Stimulated activated CD8-positive, alpha-beta memory T cell treated with anti-CD3 and anti-CD28 coated beads, Interleukin-4, amount 100 ng/mL, for 4 hours (primary cell): Measurements from ENCODE around the gene PUDP.

ENCODE experiments used
- DNase-seq, 2 donors: peaks; one replicate each; pipeline ENCODE4 v3.0.0-alpha.2; 2020; ENCODE audit warnings: low read depth in 2 of 2, low spot score in 1 of 2

PUDP gene

GRCh38 chrX:7147413-7147977, 458 bp downstream of the PUDP start, which contains the start of gene STS:
STS (plus strand) TSS chrX:7147712; CDS start chrX:7253200, 105,488 bp downstream.
- DNase-seq = no peak

DNA sequence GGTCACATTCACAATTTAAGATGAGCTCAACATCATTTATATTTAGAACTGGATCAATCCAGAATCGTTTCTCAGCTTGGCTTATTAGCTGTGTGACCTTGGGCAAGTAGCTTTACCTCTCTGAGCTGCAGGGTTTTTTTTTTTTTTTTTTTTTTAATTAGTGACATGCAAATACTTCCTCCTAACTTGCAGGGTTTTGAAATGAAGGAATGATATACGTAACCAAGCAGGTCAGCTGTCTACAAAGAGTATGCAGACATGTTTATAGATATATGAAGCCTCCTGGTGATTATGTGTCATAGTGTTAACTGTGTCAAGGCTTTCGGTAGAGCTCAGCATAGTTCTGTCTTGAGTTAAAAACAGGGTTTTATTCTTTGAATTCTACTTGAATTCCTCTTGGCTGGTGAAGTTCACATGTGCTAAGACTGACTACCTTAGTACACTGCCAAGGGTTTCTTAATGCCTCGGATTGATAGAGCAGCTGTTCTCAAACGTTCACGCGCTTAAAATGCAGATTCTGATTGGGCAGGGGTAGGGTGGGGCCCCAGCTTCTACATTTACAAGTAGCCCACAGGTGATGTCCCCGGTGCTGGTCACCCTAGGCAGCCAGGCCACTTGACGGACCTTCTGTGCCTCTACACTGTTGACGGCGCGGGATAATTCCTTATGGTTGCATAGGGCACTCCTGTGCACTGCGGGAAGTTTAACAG, 1.1 kb downstream of the PUDP start:
- DNase-seq = no peak

- no peak for DNase-seq
Measured at GRCh38 chrX:7146020-7146702, 1.8 kb downstream of the PUDP start.

DNA sequence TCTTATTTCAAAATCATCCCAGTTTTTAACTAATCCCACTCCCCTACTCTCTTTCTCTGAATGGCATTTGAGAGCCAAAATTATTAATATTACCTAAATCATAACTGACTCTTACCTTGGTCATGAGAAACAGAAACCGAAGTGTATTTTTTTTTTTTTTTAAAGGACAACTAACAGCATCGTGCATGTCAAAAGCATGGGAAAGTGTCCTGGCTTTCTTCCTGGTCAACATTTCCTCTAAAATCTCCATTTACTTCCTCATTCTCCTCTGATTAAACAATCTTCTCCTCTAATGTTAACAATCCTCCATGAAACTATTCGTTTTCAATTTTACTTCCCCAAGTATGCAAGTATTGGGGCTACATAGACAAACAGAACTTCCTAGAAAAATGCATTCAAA, 2.5 kb downstream of the PUDP start:
- DNase-seq = no peak

DNA sequence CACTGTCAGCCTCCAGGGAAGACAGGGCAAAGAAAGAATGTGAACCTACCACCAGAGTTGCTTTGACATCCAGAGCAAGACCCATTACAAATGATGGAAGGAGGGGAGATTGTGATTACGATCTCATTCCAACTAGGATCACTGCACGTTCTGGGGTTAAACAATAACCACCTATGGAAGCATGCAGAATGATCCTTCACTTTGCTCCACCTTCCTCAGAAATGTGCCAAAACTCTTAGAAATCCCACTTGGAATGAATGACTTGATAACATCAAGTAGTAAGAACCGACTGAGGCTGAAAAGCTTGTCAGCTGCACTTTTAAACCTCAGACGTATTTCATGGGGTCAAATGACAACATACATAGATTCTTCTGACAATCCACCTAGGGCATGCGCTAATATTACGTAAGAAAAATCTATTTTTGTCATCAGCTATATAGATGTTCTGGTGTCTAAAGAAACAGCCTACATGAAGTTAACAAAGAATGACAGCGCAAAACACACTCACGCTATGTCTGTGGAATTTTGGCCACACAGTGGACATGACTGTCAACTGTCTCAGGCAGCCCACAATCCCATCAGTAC, 3.9 kb downstream of the PUDP start:
- no peak for DNase-seq

DNA sequence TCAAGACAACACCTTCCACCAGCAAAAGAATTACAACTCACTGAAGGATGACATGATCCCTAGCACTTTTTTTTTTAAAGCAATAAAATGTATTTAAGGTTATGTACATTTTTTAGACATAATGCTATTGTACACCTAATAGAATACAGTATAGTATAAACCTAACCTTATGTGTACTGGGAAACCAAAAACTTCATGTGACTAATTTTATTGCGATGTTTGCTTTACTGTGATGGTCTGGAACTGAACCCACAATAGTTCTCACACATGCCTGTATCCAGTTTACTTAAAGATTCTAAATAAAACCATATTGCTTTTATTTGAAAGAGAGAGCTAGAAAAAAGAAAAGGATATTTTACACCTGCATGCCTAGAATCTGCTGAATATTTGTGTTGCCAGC, 4.9 kb downstream of the PUDP start:
- DNase-seq = no peak

- no peak for DNase-seq
Measured at GRCh38 chrX:7139202-7140081, 8.5 kb downstream of the PUDP start.

DNA sequence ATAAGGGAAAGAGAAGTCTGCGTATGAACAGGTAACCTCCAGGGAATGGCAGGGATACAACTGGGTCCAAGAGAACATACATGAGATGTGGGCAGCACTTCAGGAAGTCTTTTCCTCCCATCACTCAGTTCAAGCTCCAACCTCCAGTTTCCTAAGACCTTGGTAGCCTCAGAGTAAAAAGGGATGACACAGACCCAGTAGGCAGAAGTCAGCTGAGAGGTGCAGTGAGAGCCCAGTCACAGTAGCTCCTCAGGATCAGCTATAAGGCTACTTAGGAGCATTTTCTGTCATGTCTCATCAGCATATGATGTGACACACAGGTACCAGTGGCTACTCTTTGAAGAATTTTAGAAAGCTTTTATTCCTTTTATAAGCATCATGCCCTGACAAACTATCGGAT, 13.0 kb downstream of the PUDP start:
- DNase-seq = no peak

DNA sequence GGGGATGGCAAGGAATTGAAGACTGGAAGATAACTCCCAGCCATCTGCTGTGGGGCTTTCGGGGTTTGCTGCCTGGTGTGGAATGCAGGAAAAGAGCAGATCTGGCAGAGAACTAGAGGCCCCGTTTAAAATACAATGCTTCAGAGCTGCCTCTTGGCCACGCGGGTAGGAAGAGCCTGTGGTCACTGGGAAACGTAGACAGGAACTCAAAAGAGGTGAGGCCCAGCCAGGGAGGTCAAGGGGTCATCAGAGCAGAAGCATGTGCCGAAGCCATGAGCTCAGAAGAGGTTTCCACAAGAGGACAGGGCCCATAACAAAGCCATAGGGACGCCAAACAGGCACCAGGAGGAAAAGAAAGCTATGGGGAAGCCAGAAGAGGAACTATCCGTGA, 14.9 kb downstream of the PUDP start:
- no peak for DNase-seq

DNA sequence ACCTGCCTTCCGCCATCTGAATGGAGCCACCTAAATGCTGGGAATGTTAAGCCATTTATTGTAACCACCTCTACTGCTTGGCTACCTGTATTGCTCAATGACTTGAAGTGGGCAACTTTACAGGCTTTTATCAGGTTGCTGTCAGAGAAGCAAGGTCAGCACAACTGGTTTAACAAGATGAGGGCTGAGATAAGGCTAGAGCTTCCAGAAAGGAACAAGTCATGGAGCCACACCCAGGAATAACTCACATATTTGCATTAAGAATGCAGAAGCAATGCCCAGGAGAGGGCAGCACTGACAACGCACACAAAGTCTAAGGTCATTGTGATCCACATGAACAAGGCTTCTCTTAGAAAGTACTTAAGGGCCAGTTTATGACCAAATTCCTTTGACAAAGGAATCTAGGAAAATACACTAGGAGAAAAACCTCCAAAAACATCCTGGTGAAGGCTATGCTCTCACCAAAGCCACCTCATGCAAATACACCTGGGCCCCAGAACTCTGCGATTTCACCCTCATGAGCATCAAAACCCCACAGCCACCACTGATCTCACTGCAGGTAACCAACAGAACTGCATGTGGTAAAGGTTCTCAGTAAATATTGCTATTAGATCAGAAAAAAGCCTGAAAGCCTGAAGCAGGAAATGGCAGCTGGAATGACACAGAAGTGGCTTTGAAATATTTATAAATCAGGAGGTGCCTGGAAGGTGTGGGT, 15.5 kb downstream of the PUDP start:
- no peak for DNase-seq

DNA sequence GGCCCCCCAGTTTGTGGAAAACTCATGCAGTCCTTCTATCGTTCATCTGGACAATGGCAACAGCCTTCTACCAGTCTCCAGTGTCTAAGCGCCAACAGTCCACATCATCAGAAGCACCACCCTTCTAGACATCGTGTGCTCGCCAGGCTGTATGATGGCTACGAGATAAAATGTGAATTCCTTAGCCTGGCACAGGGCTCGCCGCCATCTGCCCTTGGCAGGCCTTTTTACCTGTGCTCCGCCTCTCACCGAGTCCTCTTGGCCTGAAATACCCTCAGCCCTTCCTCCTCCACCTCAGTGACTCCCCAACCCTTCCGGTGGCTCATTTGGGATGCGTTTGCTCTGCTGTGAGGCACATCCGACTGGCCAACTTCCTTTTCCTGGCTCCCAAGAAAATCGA, 16.3 kb downstream of the PUDP start:
- no peak for DNase-seq

GRCh38 chrX:7127056-7127455, 20.9 kb downstream of the PUDP start:
- DNase-seq = no peak

- DNase-seq = no peak
Measured at GRCh38 chrX:7120878-7121219, 27.1 kb downstream of the PUDP start.

DNA sequence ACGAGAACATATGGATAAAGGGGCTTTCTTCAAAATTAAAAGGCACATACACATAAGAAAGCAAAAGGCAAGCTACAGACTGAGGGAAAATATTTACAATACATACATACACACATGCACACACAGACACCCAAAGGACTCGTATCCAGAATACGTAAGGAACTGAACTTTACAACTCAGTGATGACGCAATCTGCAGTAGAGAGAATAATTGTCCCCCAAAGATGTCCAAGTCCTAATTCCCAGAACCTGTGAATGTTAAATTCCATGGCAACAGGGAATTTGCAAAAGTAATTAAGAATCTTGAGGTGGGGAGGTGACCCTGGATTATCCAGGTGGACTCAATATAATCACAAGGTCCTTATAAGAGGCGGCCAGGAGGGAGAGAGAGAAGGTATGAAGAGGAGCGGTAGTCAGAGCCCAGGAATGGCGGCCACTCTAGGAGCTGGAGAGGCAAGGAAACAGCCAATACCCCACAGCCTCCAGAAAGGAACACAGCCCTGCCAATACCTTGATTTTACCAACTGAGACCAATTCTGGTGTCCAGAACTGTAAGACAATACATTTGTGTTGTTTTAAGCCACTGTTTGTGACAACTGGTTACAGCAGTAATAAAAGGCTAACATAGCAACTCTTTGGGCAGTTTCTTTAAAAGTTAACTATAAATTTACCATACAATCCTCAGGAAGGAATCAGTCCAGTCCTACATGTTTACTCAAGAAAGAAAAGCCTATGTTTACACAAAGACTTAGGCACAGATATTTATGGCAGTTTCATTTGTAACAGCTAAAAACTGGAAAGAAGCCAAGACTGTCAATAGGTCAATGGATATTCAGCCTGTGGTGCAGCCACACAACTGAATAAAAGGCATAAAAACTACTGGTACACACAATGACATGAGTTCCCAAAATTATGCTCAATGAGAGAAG, 27.7 kb downstream of the PUDP start:
- no peak for DNase-seq

GRCh38 chrX:7117587-7117986, 30.4 kb downstream of the PUDP start:
- no peak for DNase-seq

GRCh38 chrX:7116081-7116480, 31.9 kb downstream of the PUDP start:
- DNase-seq = no peak

DNA sequence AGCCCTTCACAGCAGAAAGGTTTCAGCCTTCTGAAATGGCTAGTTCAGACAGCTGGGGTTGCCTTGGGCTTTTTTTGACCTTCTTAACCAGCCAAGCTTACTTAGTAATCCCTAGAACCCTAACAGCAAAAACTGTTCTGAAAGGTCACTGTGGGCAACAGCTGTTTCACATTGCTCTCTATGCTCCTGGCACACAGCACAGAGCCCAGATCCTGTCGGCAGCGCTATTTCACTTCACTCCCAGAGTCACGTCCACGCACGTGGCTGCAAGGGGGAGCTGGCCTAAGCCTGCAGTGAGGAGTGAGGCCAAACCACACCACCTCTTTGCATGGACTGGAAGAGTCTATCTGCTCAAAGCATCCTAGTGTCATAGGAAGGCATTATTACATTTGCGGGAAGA, 32.4 kb downstream of the PUDP start:
- DNase-seq = no peak

DNA sequence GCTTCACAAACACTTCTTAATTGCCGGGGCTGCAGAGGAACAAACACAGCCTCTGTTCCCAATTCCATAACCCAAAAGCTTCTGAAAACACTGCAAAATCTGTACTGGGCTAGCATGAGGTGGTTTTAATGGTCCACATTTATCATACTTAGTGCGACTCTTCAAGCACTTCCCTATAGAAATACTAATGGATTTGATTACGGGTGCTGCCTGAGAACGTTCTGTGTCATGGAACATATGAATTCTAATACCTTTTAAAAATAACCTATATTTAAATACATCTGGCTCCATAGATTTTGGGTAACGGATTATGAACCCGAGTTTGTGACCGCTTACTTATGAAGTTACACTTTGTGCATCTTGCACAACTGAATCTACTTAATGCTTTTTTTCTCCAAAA, 35.9 kb downstream of the PUDP start:
- no peak for DNase-seq

DNA sequence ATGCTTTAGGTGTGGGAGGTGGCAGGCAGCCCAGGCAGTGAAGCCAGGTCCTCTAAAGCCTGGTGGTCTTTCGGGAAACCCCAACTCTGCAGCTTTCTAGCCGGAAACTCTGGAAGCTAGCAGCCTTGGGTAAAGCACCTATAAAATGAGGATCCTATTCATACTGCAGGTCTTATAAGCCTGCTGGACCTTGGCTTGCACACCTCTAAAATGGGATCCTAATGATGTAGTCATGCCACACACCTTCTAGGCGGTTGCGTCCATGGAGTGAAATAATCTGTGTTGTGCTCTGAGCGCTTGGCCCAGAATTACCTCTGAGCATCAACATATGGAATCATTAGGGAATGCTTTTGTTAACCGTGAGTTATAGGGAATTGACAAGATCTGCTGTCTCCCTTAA, 36.4 kb downstream of the PUDP start:
- DNase-seq = no peak

- no peak for DNase-seq
Measured at GRCh38 chrX:7110821-7111276, 37.1 kb downstream of the PUDP start.
